Testis (tissue), 3 donors: Measurements from ENCODE around the gene CPTP. TPM values are rescaled to one million over a fixed set of nuclear protein-coding genes. Genes with fewer than 3 reads are reported as not detected.

ENCODE experiments used
- DNase-seq: peaks from one replicate; pipeline ENCODE4 v3.0.0-alpha.2; 2019
- H3K27ac ChIP-seq, 2 donors: fragments of 200-600 bp; sonication (generic); one replicate each; pipeline ENCODE4 v1.5.1; 2019
- H3K27me3 ChIP-seq: fragments of 200-600 bp; sonication (generic); one replicate; pipeline ENCODE4 v1.5.1; 2019
- H3K36me3 ChIP-seq: fragments of 200-600 bp; sonication (generic); one replicate; pipeline ENCODE4 v1.5.1; 2017; ENCODE audit warnings: low read depth; ENCODE audit errors: missing control alignments
- H3K4me1 ChIP-seq: fragments of 200-600 bp; sonication (generic); one replicate; pipeline ENCODE4 v1.5.1; 2019
- H3K4me3 ChIP-seq, 2 donors: fragments of 200-600 bp; sonication (generic); one replicate each; pipeline ENCODE4 v1.5.1; 2017 to 2019
- H3K9me3 ChIP-seq: fragments of 200-600 bp; sonication (generic); one replicate; pipeline ENCODE4 v1.5.1; 2017
- CTCF ChIP-seq, 3 experiments: fragments of 450-650 bp in 2 of 3; fragments of 200-600 bp in 1 of 3; sonication (generic) in 1 of 3; IDR thresholded peaks; one replicate each; pipeline ENCODE4 v1.5.1; 2016 to 2019; ENCODE audit warnings: antibody characterized with exemption in 3 of 3, mild to moderate bottlenecking in 2 of 3, moderate library complexity in 1 of 3
- POLR2A ChIP-seq: fragments of 450-650 bp; IDR thresholded peaks from one replicate; pipeline ENCODE4 v1.6.1; 2017; ENCODE audit warnings: antibody characterized with exemption, mild to moderate bottlenecking, moderate library complexity
- WGBS, 2 donors: methylation state at CpG; one replicate each; pipeline ENCODE4 v1.1.5; 2018; 5-methylcytosine and 5-hydroxymethylcytosine counted together
- intact Hi-C: fragments of 100-400 bp; cut with DNase I; formaldehyde crosslinking; loops from one replicate; pipeline ENCODE4 v1.15.1; 2023; ENCODE audit warnings: low total_unique reads
- polyA plus RNA-seq: library from polyadenylated mRNA; stranded (reverse); fragments of 350-450 nt; fragmentation: Illumina TruSeq; extraction: RNeasy Lipid Tissue Mini Kit (QIAGEN cat#74804); gene quantifications from one replicate; pipeline ENCODE4 v1.2.3, GENCODE V29; 2014; ENCODE audit warnings: low read depth, low replicate concordance; ENCODE audit not compliant: insufficient read depth
- total RNA-seq, 2 donors: library from RNA; depleted of rRNA; stranded (reverse); fragments of >200 nt; gene quantifications; one replicate each; pipeline ENCODE4 v1.2.3, GENCODE V29; 2016

Gene CPTP
- total and polyA plus RNA-seq, 3 donors from 2014 or later = 64.4 to 129 (median 82.3) TPM

- Histone ChIP-seq H3K27ac (peak overlapping the region; percentile 25 to 65), H3K27me3 (no peaks in the 10 kb centered on the region), H3K4me3 (no peak overlapping the region), H3K4me1 (peaks cover 40% of the 10 kb centered on the region), H3K9me3 (no peaks in the 10 kb centered on the region), H3K36me3 (no peaks in the 10 kb centered on the region)
- DNase-seq = no peak
- intact Hi-C loops = no loop called here
- no peak for TF ChIP-seq POLR2A
- TF ChIP-seq CTCF (IDR thresholded peaks at IDR 0.05) = no peak
- 39% methylated on average over 10 of the region's 11 CpGs; no CpG with 5 or more reads in 1 of the 2 donors for WGBS, 2 donors
These were observed 18.4 kb upstream of the CPTP start for GRCh38 chr1:1306070-1306660.

- intact Hi-C loops = no loop called here
- H3K36me3 ChIP-seq = no peaks in the 10 kb centered on the region
- no peak overlapping the region for H3K27ac ChIP-seq
- peaks cover 40% of the 10 kb centered on the region for H3K4me1 ChIP-seq
- no peak for TF ChIP-seq CTCF (IDR thresholded peaks at IDR 0.05)
- no peak for TF ChIP-seq POLR2A
- H3K9me3 ChIP-seq = no peaks in the 10 kb centered on the region
- H3K27me3 ChIP-seq = no peaks in the 10 kb centered on the region
- 34 to 57% methylated on average over 12 to 27 of the region's 27 CpGs for WGBS, 2 donors
- H3K4me3 ChIP-seq = peak overlapping the region; percentile 65 to 89
- DNase-seq = no peak
These were observed 17.8 kb upstream of the CPTP start for GRCh38 chr1:1306661-1307260.

- Histone ChIP-seq H3K27me3 (no peaks in the 10 kb centered on the region), H3K4me1 (peaks cover 40% of the 10 kb centered on the region), H3K27ac (peak overlapping the region in 1 of 2 donors; percentile 92), H3K4me3 (peak overlapping the region; percentile 65 to 89), H3K9me3 (no peaks in the 10 kb centered on the region), H3K36me3 (no peaks in the 10 kb centered on the region)
- WGBS, 2 donors = 3% methylated on average over 24 of the region's 83 CpGs; no CpG with 5 or more reads in 1 of the 2 donors
- no peak for TF ChIP-seq POLR2A
- no peak for TF ChIP-seq CTCF (IDR thresholded peaks at IDR 0.05)
- intact Hi-C loops = no loop called here
- peak; percentile 44 for DNase-seq
These were observed 17.2 kb upstream of the CPTP start for GRCh38 chr1:1307261-1307922.

DNA sequence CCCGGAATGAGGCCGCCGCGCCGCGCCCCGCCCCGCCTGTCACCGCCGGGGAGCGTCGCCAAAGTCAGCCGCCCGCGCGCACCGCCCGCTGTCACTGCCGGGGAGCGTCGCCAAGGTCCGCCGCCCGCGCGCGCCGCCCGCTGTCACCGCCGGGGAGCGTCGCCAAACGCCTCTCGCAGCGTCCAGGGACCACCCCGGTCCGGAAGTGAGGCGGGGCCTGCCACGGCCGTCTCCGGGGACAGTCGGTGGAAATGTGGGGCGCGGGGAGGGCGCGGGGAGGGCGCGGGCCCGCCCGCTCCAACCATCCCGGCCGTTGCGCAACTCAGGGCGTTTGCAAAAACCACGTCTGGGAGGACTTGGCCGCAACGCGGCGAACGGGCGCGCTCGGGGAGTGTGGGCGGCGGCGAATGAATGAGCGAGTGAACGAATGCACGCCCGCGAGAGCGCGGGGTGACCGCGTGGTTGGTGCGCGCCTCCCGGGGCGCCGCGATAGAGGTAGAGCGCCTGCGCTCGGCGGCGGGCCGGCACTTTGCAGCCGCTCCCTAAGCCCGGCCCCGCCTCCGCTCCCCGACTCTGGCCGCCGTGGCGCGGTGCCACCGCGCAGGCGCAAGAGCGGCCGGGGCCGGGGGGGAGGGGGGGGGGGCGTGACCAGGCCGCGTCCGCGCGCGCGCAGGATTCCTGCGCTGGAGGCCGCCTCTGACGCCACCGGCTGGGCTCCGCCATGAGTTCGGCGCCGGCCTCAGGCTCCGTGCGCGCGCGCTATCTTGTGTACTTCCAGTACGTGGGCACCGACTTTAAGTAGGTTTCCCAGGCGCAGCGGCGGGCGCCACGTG is 16.5 kb upstream of the CPTP start, which contains the start of the genes ACAP3 and PUSL1:
TSS of gene ACAP3 (minus strand) at position 8 of the 833 bp plus-strand sequence. CDS start 115 bp downstream, outside the sequence.
TSS of gene PUSL1 (plus strand) at position 675 of the 833 bp plus-strand sequence. CDS start at position 722, 47 bp downstream.
- TF ChIP-seq POLR2A (no peak), CTCF (IDR thresholded peaks at IDR 0.05) (peak in 2 of 3 experiments; percentile 3 to 15)
- H3K27ac ChIP-seq = peak within 1 kb of the TSS; percentile 91 to 92
- intact Hi-C loops = no loop called here
- WGBS, 2 donors = 0 to 1% methylated on average over 4 to 85 of the region's 131 CpGs
- peaks cover 40% of the 10 kb centered on the region for H3K4me1 ChIP-seq
- H3K36me3 ChIP-seq = no peaks in the 10 kb centered on the region
- H3K9me3 ChIP-seq = no peaks in the 10 kb centered on the region
- H3K4me3 ChIP-seq = peak within 1 kb of the TSS; percentile 87 to 89
- no peaks in the 10 kb centered on the region for H3K27me3 ChIP-seq
- DNase-seq = peak; percentile 88
